HFFc6 (cell line): ENCODE results near the gene SLC6A2. TPM values are rescaled to one million over a fixed set of nuclear protein-coding genes. Genes with fewer than 3 reads are reported as not detected.

Experiments used
- DNase-seq: peaks from one replicate; pipeline ENCODE4 v3.0.0-alpha.2; 2018
- H3K27ac Mint-ChIP-seq: 2 replicates; pipeline ENCODE4 v1.8.0; 2020; ENCODE audit warnings: mild to moderate bottlenecking, mixed read lengths
- H3K27me3 Mint-ChIP-seq: 2 replicates; pipeline ENCODE4 v1.8.0; 2021; ENCODE audit warnings: mild to moderate bottlenecking, moderate library complexity, mixed read lengths; ENCODE audit not compliant: insufficient read depth
- H3K36me3 Mint-ChIP-seq: 2 replicates; pipeline ENCODE4 v1.8.0; 2021; ENCODE audit warnings: low read depth, mixed read lengths
- H3K4me1 Mint-ChIP-seq: 2 replicates; pipeline ENCODE4 v1.8.0; 2020; ENCODE audit warnings: low read depth, mixed read lengths
- H3K4me3 Mint-ChIP-seq: 2 replicates; pipeline ENCODE4 v1.8.0; 2020; ENCODE audit warnings: mild to moderate bottlenecking, moderate library complexity, mixed read lengths
- H3K9me3 Mint-ChIP-seq: 2 replicates; pipeline ENCODE4 v1.8.0; 2020; ENCODE audit warnings: mild to moderate bottlenecking, mixed read lengths
- CTCF ChIP-seq: fragments of 200-600 bp; sonication (generic); IDR thresholded peaks from 2 replicates; pipeline ENCODE4 v1.5.0; 2021; ENCODE audit warnings: antibody characterized with exemption, mild to moderate bottlenecking
- total RNA-seq, 6 experiments: library from RNA; stranded (reverse); fragmentation: NEBNext Ultra II Directional; extraction: Animal tissue kit (Norgen Biotek cat#: 25700); gene quantifications; 2 replicates in 1 of 6; 3 replicates in 5 of 6; pipeline ENCODE4 v1.2.3, GENCODE V29; 2021

SLC6A2 gene
- total RNA-seq, 6 experiments from 2014 or later: not detected

GRCh38 chr16:55732496-55732895 is 76.7 kb downstream of the SLC6A2 start:
- H3K36me3 Mint-ChIP-seq: no peaks in the 10 kb centered on the region
- no peaks in the 10 kb centered on the region; the same call in 1 of the 2 replicates for H3K9me3 Mint-ChIP-seq
- H3K4me1 Mint-ChIP-seq: no peaks in the 10 kb centered on the region
- no peak overlapping the region for H3K4me3 Mint-ChIP-seq
- H3K27ac Mint-ChIP-seq: no peak overlapping the region
- no peak for TF ChIP-seq CTCF
- no peak for DNase-seq
- H3K27me3 Mint-ChIP-seq: peaks cover 8% of the 10 kb centered on the region

GRCh38 chr16:55734665-55735064 is 78.9 kb downstream of the SLC6A2 start:
- Mint-ChIP-seq H3K27ac (no peak overlapping the region), H3K4me1 (no peaks in the 10 kb centered on the region), H3K27me3 (peaks cover 11% of the 10 kb centered on the region), H3K9me3 (no peaks in the 10 kb centered on the region; the same call in 1 of the 2 replicates), H3K36me3 (no peaks in the 10 kb centered on the region), H3K4me3 (no peak overlapping the region)
- no peak for TF ChIP-seq CTCF
- DNase-seq: no peak

- peaks cover 11% of the 10 kb centered on the region for H3K27me3 Mint-ChIP-seq
These were observed 79.5 kb downstream of the SLC6A2 start for GRCh38 chr16:55735120-55735781.

GRCh38 chr16:55736671-55737070 is 80.9 kb downstream of the SLC6A2 start:
- no peaks in the 10 kb centered on the region for H3K36me3 Mint-ChIP-seq
- DNase-seq: no peak
- no peak overlapping the region for H3K27ac Mint-ChIP-seq
- no peaks in the 10 kb centered on the region; the same call in 1 of the 2 replicates for H3K9me3 Mint-ChIP-seq
- no peaks in the 10 kb centered on the region for H3K4me1 Mint-ChIP-seq
- TF ChIP-seq CTCF: no peak
- peaks cover 11% of the 10 kb centered on the region for H3K27me3 Mint-ChIP-seq
- H3K4me3 Mint-ChIP-seq: no peak overlapping the region

More at GRCh38 chr16:55735120-55735781, 79.5 kb downstream of the SLC6A2 start:
- Mint-ChIP-seq H3K9me3 (no peaks in the 10 kb centered on the region; the same call in 1 of the 2 replicates), H3K36me3 (no peaks in the 10 kb centered on the region), H3K4me3 (no peak overlapping the region), H3K27ac (no peak overlapping the region), H3K4me1 (no peaks in the 10 kb centered on the region)
- TF ChIP-seq CTCF: no peak
- DNase-seq: no peak

- Mint-ChIP-seq H3K4me3 (no peak overlapping the region), H3K27ac (no peak overlapping the region), H3K4me1 (no peaks in the 10 kb centered on the region), H3K27me3 (peaks cover 11% of the 10 kb centered on the region), H3K9me3 (no peaks in the 10 kb centered on the region; the same call in 1 of the 2 replicates), H3K36me3 (no peaks in the 10 kb centered on the region)
- DNase-seq: no peak
- TF ChIP-seq CTCF: no peak
These were observed 81.5 kb downstream of the SLC6A2 start for GRCh38 chr16:55737318-55737717.
